CD4-positive, alpha-beta T cell treated with Interferon gamma for 1 hour (primary cell): ENCODE data around the gene FBLL1.
"Not testable (repeated sequence)": the region's sequence is repeated elsewhere in the genome, so short reads cannot be mapped to it uniquely, and the experiment has no call there.

ENCODE experiments used
- DNase-seq: peaks from one replicate; pipeline ENCODE4 v3.0.0-alpha.2; 2020

FBLL1 gene

GRCh38 chr5:168528521-168529373, at the start of gene FBLL1:
Gene FBLL1, plus strand, starts transcription at chr5:168529305. Its CDS starts 200 bp downstream, at chr5:168529505.
- DNase-seq = no peak

- DNase-seq = no peak
Observed at GRCh38 chr5:168480601-168481000, 48.5 kb upstream of the FBLL1 start.

- DNase-seq = no peak
Observed at GRCh38 chr5:168481330-168481788, 47.7 kb upstream of the FBLL1 start.

GRCh38 chr5:168482361-168482760, 46.7 kb upstream of the FBLL1 start:
- DNase-seq = no peak

GRCh38 chr5:168486136-168486879, 42.8 kb upstream of the FBLL1 start, which contains the start of gene RARS1:
Gene RARS1, plus strand, starts transcription at chr5:168486471. Its CDS starts 28 bp downstream, at chr5:168486499.
- peak; percentile 86 for DNase-seq

- no peak for DNase-seq
Observed at GRCh38 chr5:168489059-168489458, 40.0 kb upstream of the FBLL1 start.

- DNase-seq = no peak
Observed at GRCh38 chr5:168494057-168494555, 35.0 kb upstream of the FBLL1 start.

GRCh38 chr5:168502563-168503237, 26.4 kb upstream of the FBLL1 start:
- DNase-seq = no peak

- no peak for DNase-seq
Observed at GRCh38 chr5:168513861-168514428, 15.2 kb upstream of the FBLL1 start.

- DNase-seq = no peak
Observed at GRCh38 chr5:168525856-168526255, 3.2 kb upstream of the FBLL1 start.

GRCh38 chr5:168527756-168528295, 1.3 kb upstream of the FBLL1 start:
- DNase-seq = no peak

- no peak for DNase-seq
Observed at GRCh38 chr5:168529374-168530234, 499 bp downstream of the FBLL1 start.

GRCh38 chr5:168530621-168531150, 1.6 kb downstream of the FBLL1 start:
- DNase-seq = no peak

GRCh38 chr5:168531191-168531590, 2.1 kb downstream of the FBLL1 start:
- no peak for DNase-seq

GRCh38 chr5:168531987-168532864, 3.1 kb downstream of the FBLL1 start:
- DNase-seq = no peak

- DNase-seq = not testable (repeated sequence)
Observed at GRCh38 chr5:168534351-168534750, 5.2 kb downstream of the FBLL1 start.

- no peak for DNase-seq
Observed at GRCh38 chr5:168537176-168537575, 8.1 kb downstream of the FBLL1 start.

GRCh38 chr5:168549554-168549953, 20.4 kb downstream of the FBLL1 start:
- no peak for DNase-seq

GRCh38 chr5:168550656-168551055, 21.6 kb downstream of the FBLL1 start:
- no peak for DNase-seq

- no peak for DNase-seq
Observed at GRCh38 chr5:168552146-168552545, 23.0 kb downstream of the FBLL1 start.
